BLaER1 (cell line): ENCODE data around the gene TSHR.

Source experiments
- H3K27ac ChIP-seq: shearing (Covaris generic); formaldehyde crosslinking; 2 replicates; pipeline ENCODE4 v1.8.1; 2022
- H3K27me3 ChIP-seq: shearing (Covaris generic); formaldehyde crosslinking; 2 replicates; pipeline ENCODE4 v1.8.1; 2022
- H3K36me3 ChIP-seq: shearing (Covaris generic); formaldehyde crosslinking; 2 replicates; pipeline ENCODE4 v1.8.1; 2022
- H3K4me1 ChIP-seq: shearing (Covaris generic); formaldehyde crosslinking; 2 replicates; pipeline ENCODE4 v1.8.1; 2022
- H3K4me2 ChIP-seq: shearing (Covaris generic); formaldehyde crosslinking; 2 replicates; pipeline ENCODE4 v1.8.1; 2022
- H3K4me3 ChIP-seq: shearing (Covaris generic); formaldehyde crosslinking; 2 replicates; pipeline ENCODE4 v1.8.1; 2022
- H3K9ac ChIP-seq: shearing (Covaris generic); formaldehyde crosslinking; 2 replicates; pipeline ENCODE4 v1.8.1; 2022
- H3K9me3 ChIP-seq: shearing (Covaris generic); formaldehyde crosslinking; 2 replicates; pipeline ENCODE4 v1.8.1; 2022
- H4K20me1 ChIP-seq: shearing (Covaris generic); formaldehyde crosslinking; 2 replicates; pipeline ENCODE4 v1.8.1; 2022
- Cebpa-rat ChIP-seq: shearing (Covaris generic); IDR thresholded peaks from 2 replicates; pipeline ENCODE4 v1.8.1; 2022

Gene TSHR

GRCh38 chr14:80965037-80965436 lies 9.6 kb downstream of the TSHR start:
- H3K4me1 ChIP-seq: peaks cover 10% of the 10 kb centered on the region
- no peak overlapping the region for H3K4me2 ChIP-seq
- no peaks in the 10 kb centered on the region for H3K27me3 ChIP-seq
- H3K4me3 ChIP-seq: no peak overlapping the region
- H3K9me3 ChIP-seq: no peaks in the 10 kb centered on the region
- H3K27ac ChIP-seq: no peak overlapping the region
- TF ChIP-seq Cebpa-rat: no peak
- no peaks in the 10 kb centered on the region for H3K36me3 ChIP-seq
- H3K9ac ChIP-seq: no peak overlapping the region
- H4K20me1 ChIP-seq: no peaks in the 10 kb centered on the region

- peaks cover 14% of the 10 kb centered on the region; the same call in 1 of the 2 replicates for H3K9me3 ChIP-seq
- H3K36me3 ChIP-seq: no peaks in the 10 kb centered on the region
- H3K27ac ChIP-seq: no peak overlapping the region
- H3K9ac ChIP-seq: no peak overlapping the region
- no peak for TF ChIP-seq Cebpa-rat
- no peak overlapping the region for H3K4me3 ChIP-seq
- no peaks in the 10 kb centered on the region for H3K27me3 ChIP-seq
- H3K4me1 ChIP-seq: peaks cover 44% of the 10 kb centered on the region
- peak overlapping the region; percentile 25 for H3K4me2 ChIP-seq
- no peaks in the 10 kb centered on the region for H4K20me1 ChIP-seq
Measured at GRCh38 chr14:80973931-80974641, 18.7 kb downstream of the TSHR start.

GRCh38 chr14:80974679-80975078 lies 19.3 kb downstream of the TSHR start:
- Histone ChIP-seq H3K4me3 (no peak overlapping the region), H3K27ac (no peak overlapping the region), H3K4me2 (peak overlapping the region; percentile 25), H4K20me1 (no peaks in the 10 kb centered on the region), H3K4me1 (peaks cover 50% of the 10 kb centered on the region), H3K36me3 (no peaks in the 10 kb centered on the region), H3K9ac (no peak overlapping the region), H3K27me3 (no peaks in the 10 kb centered on the region), H3K9me3 (peaks cover 14% of the 10 kb centered on the region; the same call in 1 of the 2 replicates)
- no peak for TF ChIP-seq Cebpa-rat

GRCh38 chr14:80977221-80977620 lies 21.8 kb downstream of the TSHR start:
- Histone ChIP-seq H3K9ac (no peak overlapping the region), H3K4me1 (peaks cover 57% of the 10 kb centered on the region), H4K20me1 (no peaks in the 10 kb centered on the region), H3K36me3 (no peaks in the 10 kb centered on the region), H3K27ac (peak overlapping the region; percentile 72), H3K27me3 (no peaks in the 10 kb centered on the region), H3K9me3 (peaks cover 14% of the 10 kb centered on the region; the same call in 1 of the 2 replicates), H3K4me2 (peak overlapping the region; percentile 50; the same call in 1 of the 2 replicates), H3K4me3 (no peak overlapping the region)
- no peak for TF ChIP-seq Cebpa-rat

GRCh38 chr14:80978403-80978802 lies 23.0 kb downstream of the TSHR start:
- no peak for TF ChIP-seq Cebpa-rat
- Histone ChIP-seq H3K27ac (peak overlapping the region; percentile 72), H3K9me3 (peaks cover 14% of the 10 kb centered on the region; the same call in 1 of the 2 replicates), H4K20me1 (no peaks in the 10 kb centered on the region), H3K4me2 (peak overlapping the region; percentile 50), H3K36me3 (no peaks in the 10 kb centered on the region), H3K9ac (no peak overlapping the region), H3K4me1 (peaks cover 57% of the 10 kb centered on the region), H3K27me3 (no peaks in the 10 kb centered on the region), H3K4me3 (no peak overlapping the region)

- peaks cover 45% of the 10 kb centered on the region for H3K4me1 ChIP-seq
- peaks cover 14% of the 10 kb centered on the region; the same call in 1 of the 2 replicates for H3K9me3 ChIP-seq
- 0 out of 2 replicates have a peak overlapping the region, but pooled peaks have one; percentile 3 for H3K4me2 ChIP-seq
- 0 out of 2 replicates have a peak overlapping the region, but pooled peaks have one; percentile 72 for H3K27ac ChIP-seq
- no peaks in the 10 kb centered on the region for H3K36me3 ChIP-seq
- H4K20me1 ChIP-seq: no peaks in the 10 kb centered on the region
- H3K4me3 ChIP-seq: no peak overlapping the region
- no peak for TF ChIP-seq Cebpa-rat
- no peaks in the 10 kb centered on the region for H3K27me3 ChIP-seq
- no peak overlapping the region for H3K9ac ChIP-seq
Measured at GRCh38 chr14:80979951-80980350, 24.5 kb downstream of the TSHR start.

- no peaks in the 10 kb centered on the region for H4K20me1 ChIP-seq
- no peaks in the 10 kb centered on the region for H3K36me3 ChIP-seq
- H3K9me3 ChIP-seq: peaks cover 14% of the 10 kb centered on the region; the same call in 1 of the 2 replicates
- no peaks in the 10 kb centered on the region for H3K27me3 ChIP-seq
- no peak overlapping the region for H3K4me3 ChIP-seq
- H3K4me2 ChIP-seq: no peak overlapping the region
- H3K9ac ChIP-seq: no peak overlapping the region
- H3K4me1 ChIP-seq: peaks cover 52% of the 10 kb centered on the region
- TF ChIP-seq Cebpa-rat: no peak
- no peak overlapping the region for H3K27ac ChIP-seq
Measured at GRCh38 chr14:80981156-80981555, 25.7 kb downstream of the TSHR start.

- H3K4me2 ChIP-seq: no peak overlapping the region
- H3K9me3 ChIP-seq: peaks cover 9% of the 10 kb centered on the region; the same call in 1 of the 2 replicates
- 0 out of 2 replicates have a peak overlapping the region, but pooled peaks have one; percentile 2 for H3K27ac ChIP-seq
- no peaks in the 10 kb centered on the region for H3K27me3 ChIP-seq
- no peak for TF ChIP-seq Cebpa-rat
- H3K36me3 ChIP-seq: no peaks in the 10 kb centered on the region
- no peak overlapping the region for H3K9ac ChIP-seq
- H3K4me1 ChIP-seq: peaks cover 52% of the 10 kb centered on the region
- H4K20me1 ChIP-seq: no peaks in the 10 kb centered on the region
- no peak overlapping the region for H3K4me3 ChIP-seq
Measured at GRCh38 chr14:80981673-80982072, 26.3 kb downstream of the TSHR start.

- H3K4me2 ChIP-seq: no peak overlapping the region
- peaks cover 46% of the 10 kb centered on the region for H3K4me1 ChIP-seq
- H3K27ac ChIP-seq: no peak overlapping the region
- no peaks in the 10 kb centered on the region; the same call in 1 of the 2 replicates for H3K9me3 ChIP-seq
- H3K4me3 ChIP-seq: no peak overlapping the region
- H3K36me3 ChIP-seq: no peaks in the 10 kb centered on the region
- H3K27me3 ChIP-seq: no peaks in the 10 kb centered on the region
- TF ChIP-seq Cebpa-rat: no peak
- H3K9ac ChIP-seq: no peak overlapping the region
- no peaks in the 10 kb centered on the region for H4K20me1 ChIP-seq
Measured at GRCh38 chr14:80982711-80983110, 27.3 kb downstream of the TSHR start.

GRCh38 chr14:80987235-80988032 lies 32.0 kb downstream of the TSHR start:
- TF ChIP-seq Cebpa-rat: no peak
- no peak overlapping the region for H3K9ac ChIP-seq
- H3K27ac ChIP-seq: no peak overlapping the region
- H3K27me3 ChIP-seq: no peaks in the 10 kb centered on the region
- H3K4me1 ChIP-seq: peaks cover 39% of the 10 kb centered on the region
- H4K20me1 ChIP-seq: no peaks in the 10 kb centered on the region
- H3K4me2 ChIP-seq: no peak overlapping the region
- no peaks in the 10 kb centered on the region for H3K36me3 ChIP-seq
- no peak overlapping the region for H3K4me3 ChIP-seq
- no peaks in the 10 kb centered on the region for H3K9me3 ChIP-seq
